ENCODE measurements around the gene DAZAP1.
A peak's percentile ranks its signal among the peaks of the same experiment; 100 is the strongest.

Gene DAZAP1

DNA sequence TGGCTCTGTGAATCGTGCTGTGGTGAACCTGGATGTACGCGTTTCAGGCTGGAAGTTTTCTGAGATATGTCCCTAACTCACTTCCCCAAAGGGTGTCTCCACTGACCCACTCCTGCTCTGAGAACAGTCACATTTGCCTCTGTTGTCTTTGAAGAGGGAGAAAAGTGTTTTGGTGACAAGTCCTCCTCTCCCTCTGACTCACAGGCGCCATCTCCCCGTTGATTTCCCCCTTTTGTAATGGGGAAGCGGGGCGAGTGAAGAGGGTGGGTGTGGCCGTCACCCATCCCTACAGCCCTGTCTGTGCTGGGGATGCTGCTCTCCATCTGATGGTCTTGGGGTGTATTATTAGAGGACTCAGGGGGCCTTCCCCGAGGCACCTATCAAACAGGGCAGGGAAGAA is 52.1 kb downstream of the DAZAP1 start:
- ATAC-seq (no peak), DNase-seq (no peak)

DNA sequence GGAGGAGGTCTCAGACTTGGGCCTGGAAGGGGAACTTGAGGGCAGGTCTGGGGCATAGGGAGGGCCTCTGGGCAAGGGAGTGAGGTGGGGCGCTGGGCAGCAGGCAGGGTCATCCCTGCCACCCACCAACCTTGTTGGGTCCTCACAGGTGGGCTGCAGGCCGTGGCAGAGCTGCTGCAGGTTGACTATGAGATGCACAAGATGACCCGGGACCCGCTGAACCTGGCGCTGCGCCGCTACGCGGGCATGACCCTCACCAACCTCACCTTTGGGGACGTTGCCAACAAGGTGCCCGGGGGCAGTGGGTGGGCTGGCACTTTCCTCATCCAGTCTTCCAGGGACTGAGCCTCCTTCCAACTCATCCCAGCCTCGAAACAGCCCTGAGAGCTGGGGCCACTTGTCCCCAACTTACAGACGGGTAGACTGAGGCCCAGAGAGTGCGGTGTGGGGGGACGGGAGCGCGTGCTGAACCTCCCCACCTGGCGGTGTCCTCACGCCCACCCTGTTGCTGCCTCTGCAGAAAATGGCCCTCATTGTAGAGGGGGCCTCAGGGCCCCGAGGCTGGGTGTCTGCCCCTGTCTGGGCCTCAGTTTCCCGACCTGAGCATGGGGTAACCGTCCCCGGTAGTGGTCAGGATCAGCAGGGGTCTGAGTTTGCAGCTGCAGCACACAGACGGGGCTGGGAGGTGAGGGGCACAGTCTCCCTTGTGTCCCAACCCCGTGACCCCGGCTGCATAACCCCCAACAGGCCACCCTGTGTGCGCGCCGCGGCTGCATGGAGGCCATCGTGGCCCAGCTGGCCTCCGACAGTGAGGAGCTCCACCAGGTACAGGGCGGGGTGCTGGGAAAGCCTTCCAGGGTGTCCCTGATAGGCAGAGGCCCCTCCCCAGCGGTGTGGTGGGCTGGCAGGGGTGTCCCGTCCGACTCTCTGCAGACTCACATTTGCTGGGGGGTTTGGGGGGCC is 52.9 kb downstream of the DAZAP1 start:
- no peak for ATAC-seq
- DNase-seq = no peak

DNA sequence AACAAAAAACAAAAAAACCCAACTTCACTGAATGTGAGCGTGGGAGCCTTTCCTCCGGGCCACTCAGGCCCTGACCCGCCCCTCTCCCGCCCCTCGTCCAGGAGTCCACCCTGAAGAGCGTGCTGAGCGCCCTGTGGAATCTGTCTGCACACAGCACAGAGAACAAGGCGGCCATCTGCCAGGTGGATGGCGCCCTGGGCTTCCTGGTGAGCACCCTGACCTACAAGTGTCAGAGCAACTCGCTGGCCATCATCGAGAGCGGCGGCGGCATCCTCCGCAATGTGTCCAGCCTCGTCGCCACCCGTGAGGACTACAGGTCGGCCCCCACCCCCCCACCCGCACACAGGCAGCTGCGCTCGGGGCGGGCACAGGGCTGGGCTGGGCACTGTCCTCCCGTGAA is 54.5 kb downstream of the DAZAP1 start:
- DNase-seq (no peak), ATAC-seq (no peak)

DNA sequence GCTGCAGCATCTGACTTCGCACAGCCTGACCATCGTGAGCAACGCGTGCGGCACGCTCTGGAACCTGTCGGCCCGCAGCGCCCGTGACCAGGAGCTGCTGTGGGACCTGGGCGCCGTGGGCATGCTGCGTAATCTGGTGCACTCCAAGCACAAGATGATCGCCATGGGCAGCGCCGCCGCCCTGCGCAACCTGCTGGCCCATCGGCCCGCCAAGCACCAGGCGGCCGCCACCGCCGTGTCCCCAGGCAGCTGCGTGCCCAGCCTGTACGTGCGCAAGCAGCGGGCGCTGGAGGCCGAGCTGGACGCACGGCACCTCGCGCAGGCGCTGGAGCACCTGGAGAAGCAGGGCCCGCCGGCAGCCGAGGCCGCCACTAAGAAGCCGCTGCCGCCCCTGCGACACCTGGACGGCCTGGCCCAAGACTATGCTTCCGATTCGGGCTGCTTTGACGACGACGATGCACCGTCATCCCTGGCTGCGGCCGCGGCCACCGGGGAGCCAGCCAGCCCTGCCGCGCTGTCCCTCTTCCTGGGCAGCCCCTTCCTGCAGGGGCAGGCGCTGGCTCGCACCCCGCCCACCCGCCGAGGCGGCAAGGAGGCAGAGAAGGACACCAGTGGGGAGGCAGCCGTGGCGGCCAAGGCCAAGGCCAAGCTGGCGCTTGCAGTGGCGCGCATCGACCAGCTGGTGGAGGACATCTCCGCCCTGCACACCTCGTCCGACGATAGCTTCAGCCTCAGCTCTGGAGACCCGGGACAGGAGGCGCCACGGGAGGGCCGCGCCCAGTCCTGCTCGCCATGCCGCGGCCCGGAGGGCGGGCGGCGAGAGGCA is 58.0 kb downstream of the DAZAP1 start:
- ATAC-seq = peak; percentile 34
- peak; percentile 51 for DNase-seq

DNA sequence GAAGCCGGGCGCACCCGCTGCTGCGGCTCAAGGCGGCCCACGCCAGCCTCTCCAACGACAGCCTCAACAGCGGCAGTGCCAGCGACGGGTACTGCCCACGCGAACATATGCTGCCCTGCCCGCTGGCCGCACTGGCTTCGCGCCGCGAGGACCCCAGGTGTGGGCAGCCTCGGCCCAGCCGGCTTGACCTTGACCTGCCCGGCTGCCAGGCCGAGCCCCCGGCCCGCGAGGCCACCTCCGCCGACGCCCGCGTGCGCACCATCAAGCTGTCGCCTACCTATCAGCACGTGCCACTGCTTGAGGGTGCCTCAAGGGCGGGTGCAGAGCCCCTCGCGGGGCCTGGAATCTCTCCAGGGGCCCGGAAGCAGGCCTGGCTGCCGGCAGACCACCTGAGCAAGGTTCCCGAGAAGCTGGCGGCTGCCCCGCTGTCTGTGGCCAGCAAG is 58.7 kb downstream of the DAZAP1 start:
- ATAC-seq (no peak), DNase-seq (no peak)

DNA sequence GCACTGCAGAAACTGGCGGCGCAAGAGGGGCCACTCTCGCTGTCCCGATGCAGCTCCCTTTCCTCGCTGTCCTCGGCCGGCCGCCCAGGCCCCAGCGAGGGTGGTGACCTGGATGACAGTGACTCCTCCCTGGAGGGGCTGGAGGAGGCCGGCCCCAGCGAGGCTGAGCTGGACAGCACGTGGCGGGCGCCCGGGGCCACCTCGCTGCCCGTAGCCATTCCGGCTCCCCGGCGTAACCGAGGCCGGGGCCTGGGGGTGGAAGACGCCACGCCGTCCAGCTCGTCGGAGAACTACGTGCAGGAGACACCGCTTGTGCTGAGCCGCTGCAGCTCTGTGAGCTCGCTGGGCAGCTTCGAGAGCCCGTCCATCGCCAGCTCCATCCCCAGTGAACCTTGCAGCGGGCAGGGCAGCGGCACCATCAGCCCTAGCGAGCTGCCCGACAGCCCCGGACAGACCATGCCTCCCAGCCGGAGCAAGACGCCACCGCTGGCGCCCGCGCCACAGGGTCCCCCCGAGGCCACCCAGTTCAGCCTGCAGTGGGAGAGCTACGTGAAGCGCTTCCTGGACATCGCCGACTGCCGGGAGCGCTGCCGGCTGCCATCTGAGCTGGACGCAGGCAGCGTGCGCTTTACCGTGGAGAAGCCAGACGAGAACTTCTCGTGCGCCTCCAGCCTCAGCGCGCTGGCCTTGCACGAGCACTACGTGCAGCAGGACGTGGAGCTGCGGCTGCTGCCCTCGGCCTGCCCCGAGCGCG is 59.3 kb downstream of the DAZAP1 start:
- no peak for ATAC-seq
- DNase-seq = no peak

DNA sequence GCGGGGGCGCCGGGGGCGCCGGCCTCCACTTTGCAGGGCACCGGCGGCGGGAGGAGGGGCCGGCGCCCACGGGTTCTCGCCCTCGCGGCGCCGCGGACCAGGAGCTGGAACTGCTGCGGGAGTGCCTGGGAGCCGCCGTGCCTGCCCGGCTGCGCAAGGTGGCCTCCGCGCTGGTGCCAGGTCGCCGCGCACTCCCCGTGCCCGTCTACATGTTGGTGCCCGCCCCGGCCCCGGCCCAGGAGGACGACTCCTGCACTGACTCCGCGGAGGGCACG is 59.8 kb downstream of the DAZAP1 start:
- no peak for DNase-seq
- ATAC-seq = no peak

DNA sequence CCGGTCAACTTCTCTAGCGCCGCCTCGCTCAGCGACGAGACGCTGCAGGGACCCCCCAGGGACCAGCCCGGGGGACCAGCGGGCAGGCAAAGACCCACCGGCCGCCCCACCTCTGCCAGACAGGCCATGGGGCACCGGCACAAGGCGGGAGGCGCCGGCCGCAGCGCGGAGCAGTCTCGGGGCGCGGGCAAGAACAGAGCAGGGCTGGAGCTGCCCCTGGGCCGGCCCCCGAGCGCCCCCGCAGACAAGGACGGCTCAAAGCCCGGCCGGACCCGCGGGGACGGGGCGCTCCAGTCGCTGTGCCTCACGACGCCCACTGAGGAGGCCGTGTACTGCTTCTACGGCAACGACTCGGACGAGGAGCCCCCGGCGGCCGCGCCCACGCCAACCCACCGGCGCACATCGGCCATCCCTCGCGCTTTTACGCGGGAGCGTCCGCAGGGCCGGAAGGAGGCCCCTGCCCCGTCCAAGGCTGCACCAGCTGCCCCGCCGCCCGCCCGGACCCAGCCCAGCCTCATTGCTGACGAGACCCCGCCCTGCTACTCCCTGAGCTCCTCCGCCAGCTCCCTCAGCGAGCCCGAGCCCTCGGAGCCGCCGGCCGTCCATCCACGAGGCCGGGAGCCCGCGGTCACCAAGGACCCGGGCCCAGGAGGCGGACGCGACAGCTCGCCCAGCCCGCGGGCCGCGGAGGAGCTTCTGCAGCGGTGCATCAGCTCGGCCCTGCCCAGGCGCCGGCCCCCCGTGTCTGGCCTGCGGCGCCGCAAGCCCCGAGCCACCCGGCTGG is 60.3 kb downstream of the DAZAP1 start:
- ATAC-seq (no peak), DNase-seq (no peak)

DNA sequence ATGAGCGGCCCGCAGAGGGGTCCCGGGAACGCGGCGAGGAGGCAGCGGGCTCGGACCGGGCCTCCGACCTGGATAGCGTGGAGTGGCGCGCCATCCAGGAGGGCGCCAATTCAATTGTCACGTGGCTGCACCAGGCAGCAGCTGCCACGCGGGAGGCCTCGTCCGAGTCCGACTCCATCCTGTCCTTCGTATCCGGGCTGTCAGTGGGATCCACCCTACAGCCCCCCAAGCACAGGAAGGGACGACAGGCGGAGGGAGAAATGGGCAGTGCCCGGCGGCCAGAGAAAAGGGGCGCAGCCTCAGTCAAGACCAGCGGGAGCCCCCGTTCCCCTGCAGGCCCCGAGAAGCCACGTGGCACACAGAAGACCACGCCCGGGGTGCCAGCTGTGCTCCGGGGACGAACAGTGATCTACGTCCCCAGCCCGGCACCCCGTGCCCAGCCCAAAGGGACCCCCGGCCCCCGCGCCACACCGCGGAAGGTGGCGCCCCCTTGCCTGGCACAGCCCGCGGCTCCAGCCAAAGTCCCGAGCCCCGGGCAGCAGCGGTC is 61.0 kb downstream of the DAZAP1 start:
- ATAC-seq = no peak
- DNase-seq = no peak

DNA sequence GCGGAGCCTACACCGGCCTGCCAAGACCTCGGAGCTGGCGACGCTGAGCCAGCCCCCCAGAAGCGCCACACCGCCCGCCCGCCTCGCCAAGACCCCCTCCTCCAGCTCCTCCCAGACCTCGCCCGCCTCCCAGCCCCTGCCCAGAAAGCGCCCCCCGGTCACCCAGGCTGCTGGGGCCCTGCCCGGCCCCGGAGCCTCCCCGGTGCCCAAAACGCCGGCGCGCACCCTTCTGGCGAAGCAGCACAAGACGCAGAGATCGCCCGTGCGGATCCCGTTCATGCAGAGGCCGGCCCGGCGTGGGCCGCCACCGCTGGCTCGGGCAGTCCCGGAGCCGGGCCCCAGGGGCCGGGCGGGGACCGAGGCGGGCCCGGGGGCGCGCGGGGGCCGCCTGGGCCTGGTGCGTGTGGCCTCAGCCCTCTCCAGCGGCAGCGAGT is 61.5 kb downstream of the DAZAP1 start:
- DNase-seq (peak; percentile 61), ATAC-seq (peak; percentile 8)

DNA sequence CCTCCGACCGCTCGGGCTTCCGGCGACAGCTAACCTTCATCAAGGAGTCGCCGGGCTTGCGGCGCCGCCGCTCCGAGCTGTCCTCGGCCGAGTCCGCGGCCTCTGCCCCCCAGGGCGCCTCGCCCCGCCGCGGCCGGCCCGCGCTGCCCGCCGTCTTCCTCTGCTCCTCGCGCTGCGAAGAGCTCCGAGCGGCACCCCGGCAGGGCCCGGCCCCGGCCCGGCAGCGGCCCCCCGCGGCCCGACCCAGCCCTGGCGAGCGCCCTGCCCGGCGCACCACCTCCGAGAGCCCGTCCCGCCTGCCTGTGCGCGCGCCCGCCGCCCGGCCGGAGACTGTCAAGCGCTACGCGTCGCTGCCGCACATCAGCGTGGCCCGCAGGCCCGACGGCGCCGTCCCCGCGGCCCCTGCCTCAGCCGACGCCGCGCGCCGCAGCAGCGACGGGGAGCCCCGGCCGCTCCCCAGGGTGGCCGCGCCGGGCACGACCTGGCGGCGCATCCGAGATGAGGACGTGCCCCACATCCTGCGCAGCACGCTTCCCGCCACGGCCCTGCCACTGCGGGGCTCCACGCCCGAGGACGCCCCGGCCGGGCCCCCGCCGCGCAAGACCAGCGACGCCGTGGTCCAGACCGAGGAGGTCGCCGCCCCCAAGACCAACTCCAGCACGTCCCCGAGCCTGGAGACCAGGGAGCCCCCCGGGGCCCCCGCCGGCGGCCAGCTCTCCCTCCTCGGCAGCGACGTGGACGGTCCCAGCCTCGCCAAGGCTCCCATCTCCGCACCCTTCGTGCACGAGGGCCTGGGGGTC is 62.1 kb downstream of the DAZAP1 start:
- ATAC-seq (peak; percentile 20), DNase-seq (no peak)

DNA sequence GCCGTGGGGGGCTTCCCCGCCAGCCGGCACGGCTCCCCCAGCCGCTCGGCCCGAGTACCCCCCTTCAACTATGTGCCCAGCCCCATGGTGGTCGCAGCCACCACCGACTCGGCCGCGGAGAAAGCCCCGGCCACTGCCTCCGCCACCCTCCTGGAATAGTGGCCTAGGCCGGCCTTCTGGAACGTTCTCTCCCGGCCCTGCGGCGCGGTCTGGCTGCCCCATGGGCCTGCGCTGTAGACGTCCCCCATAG is 62.6 kb downstream of the DAZAP1 start:
- ATAC-seq = no peak
- DNase-seq = no peak

DNA sequence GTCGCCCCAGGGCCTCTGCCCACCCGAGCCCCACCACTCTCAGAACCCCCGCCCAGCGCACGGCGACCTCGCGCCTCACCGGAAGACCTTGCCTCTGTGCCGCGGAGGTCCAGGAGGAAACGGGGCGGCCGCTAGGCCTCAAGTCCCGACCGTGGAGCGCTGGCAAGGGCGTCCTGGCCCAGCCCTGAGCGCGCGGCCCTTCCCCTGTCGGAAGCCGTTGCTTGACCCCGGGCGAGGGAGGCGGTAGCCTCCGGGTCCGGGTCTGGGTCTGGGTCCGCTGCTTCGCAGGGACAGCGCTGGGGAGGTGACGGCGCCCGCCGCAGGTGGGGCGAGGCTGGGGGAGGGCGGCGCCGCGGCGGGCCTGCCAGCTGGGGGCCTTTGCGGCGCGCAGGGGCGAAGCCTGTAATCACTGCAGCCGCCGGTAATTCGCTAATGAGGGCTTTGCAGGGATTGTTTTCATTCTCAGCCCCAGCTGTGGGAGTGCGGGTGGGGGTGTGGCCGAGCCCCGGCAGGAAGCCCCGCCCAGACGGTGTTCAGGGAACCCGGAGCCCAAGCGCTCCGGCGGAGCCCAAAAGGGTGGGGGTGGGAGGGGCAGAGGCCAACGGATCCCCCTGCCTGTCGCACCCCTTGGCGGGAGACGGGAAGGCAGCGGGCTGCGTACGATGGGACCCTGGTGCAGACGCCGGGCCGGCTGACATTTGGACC is 63.1 kb downstream of the DAZAP1 start:
- DNase-seq = peak; percentile 75
- ATAC-seq = peak; percentile 22

DNA sequence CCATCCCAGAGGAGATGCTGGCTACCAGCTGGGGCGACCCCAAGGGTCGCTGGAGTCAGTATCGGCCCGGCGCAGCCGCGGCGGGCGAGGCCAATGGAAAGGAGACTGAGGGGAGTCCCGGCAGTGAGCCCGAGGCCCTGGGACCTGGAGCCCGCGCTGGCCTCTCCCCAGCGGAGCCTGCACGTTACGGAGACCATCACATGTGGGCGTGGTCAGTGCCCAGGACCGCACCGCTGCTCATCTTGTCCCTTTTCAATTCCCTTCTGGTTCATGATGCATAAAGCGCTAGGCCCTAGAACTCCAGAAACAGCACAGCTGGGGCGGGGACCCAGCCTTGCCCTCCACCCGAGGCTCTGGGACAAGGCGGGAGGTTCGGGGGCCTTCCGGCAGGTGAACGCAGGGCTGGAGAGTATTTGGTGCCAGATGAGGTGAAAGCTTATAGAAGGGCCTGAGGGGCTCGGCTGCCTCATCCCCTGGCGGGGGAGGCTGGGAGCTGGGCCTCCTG is 63.7 kb downstream of the DAZAP1 start:
- DNase-seq = no peak
- ATAC-seq = no peak

DNA sequence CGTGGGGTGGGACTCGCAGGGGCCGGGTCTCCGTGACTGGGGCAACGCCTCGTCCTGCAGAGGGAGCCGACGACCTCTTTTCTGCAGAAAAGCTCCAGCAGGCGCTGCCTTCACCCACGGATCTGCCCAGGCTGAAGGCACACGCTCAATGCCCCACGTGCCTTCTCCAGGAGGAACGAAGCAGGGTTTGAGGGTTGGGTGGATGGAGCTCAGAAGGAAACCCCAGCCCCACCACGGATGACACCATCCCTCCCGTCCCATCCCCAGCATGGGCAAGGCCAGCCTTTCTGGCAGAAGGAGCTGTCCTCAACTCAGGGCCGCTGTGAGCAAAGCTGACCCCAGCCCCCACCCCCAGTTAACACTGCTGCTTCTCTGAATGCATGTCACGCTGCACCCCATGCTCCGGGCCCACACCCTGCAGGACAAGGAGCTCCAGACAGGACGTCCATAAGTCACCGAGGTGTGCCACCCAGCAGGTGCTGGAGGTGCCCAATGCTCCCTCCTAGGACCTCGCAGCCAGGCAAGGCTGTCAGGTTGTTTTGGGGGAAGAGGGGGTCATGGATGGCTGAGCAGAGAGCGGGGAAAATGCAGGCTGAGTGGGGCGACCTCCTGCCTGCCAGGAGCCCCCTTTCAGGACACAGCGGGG is 64.3 kb downstream of the DAZAP1 start:
- ATAC-seq = no peak

DNA sequence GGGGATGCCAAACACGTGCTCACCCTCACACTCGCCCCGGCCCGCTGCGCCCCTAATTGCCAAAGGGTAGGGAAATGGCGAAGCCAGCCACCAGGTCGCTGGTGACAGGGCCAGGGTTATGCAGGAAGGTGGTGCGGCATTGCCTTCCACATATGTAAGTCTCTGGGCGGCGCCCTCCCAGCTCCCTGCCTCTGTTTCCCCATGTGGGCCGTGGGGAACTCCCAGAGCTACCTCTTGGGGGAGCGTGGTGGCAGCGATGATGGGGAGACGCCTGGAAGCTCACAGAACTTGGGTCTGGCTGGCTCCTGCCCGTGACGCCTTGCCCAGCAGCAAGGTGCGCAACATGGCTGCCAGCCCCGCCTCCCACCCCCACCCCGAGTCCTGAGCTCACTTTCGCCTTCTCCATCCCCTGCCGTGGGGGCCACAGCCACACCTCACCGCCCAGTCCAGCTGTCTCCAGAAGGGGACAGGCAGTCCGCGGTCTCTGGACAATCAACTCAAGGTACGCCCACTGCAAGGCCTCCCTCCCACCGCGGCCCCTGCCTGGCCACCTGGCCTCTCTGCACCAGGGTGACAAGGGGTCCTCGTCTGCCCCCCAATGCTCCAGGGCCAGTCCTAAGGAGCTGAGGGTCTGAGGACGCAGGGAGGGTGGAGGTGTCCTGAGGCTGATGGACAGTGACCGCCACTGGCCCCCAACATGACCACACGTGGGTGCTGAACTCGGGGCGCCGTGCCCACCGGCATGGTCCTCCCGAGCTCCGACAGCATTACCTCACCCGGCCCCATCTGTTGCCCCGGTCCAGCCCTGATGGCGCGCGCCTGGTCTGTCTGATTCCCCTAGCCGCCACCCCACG is 65.1 kb downstream of the DAZAP1 start:
- ATAC-seq = no peak
- no peak for DNase-seq

More for the DNA sequence above, 64.3 kb downstream of the DAZAP1 start:
- no peak for DNase-seq

DNA sequence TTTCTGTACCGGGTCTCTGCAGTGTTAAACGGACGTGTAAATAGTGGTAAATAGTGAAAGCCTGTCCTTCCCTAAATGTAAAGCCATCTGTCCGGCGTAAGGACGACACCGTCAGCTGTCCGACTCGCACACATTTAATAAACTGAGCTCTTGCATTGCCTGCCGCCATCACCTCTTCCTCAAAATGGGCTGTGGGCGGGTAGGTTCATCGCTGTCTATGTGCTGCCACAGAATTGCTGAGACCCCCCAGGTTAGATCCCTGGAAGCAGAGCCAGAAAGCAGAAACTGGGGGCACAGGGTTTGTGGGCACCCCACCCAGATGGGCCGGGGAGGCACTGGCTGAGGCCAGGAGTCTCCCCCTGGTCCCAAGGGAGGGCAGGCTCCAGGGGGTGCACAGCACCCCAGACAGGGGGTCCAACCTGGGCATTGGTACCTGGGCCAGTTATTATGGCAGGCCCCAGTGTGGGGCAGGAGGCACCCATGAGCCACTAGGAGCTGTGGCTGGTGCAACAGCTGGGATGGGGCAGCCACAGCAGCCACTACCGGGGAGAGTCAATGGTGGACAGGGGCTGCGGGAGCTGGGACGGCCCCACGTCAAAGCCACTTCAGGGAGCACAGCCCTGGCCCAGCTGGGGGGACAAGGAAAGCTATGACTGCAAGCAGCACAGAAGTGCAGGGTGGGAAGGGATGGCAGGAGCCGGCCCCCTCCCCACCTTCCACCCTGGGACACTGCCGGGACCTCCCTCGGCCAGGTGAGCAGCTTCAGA is 65.9 kb downstream of the DAZAP1 start:
- ATAC-seq (no peak), DNase-seq (no peak)
